ENCODE results near the gene SLC2A1.
"Not testable (repeated sequence)": the region's sequence is repeated elsewhere in the genome, so short reads cannot be mapped to it uniquely, and the experiment has no call there.

SLC2A1 gene

GRCh38 chr1:42922687-42923366 lies 35.8 kb downstream of the SLC2A1 start:
- no peak overlapping the region for H3K4me3 ChIP-seq (ENCODE audit: low read length)
- no peak for DNase-seq (ENCODE audit: low read depth)
- peak; percentile 80 for TF ChIP-seq CTCF (conservative IDR thresholded peaks at IDR 0.05; ENCODE audit: low read depth, low read length)

- DNase-seq (ENCODE audit: low read depth): no peak
- no peak for TF ChIP-seq CTCF (conservative IDR thresholded peaks at IDR 0.05; ENCODE audit: low read depth, low read length)
- no peak overlapping the region for H3K4me3 ChIP-seq (ENCODE audit: low read length)
These were observed 36.9 kb downstream of the SLC2A1 start for GRCh38 chr1:42921769-42922168.

- H3K4me3 ChIP-seq (ENCODE audit: low read length); DNase-seq (ENCODE audit: low read depth): not testable (repeated sequence)
These were observed 39.0 kb downstream of the SLC2A1 start for GRCh38 chr1:42919651-42920050.

- H3K4me3 ChIP-seq (ENCODE audit: low read length): no peak overlapping the region
- no peak for DNase-seq (ENCODE audit: low read depth)
- TF ChIP-seq CTCF (conservative IDR thresholded peaks at IDR 0.05; ENCODE audit: low read depth, low read length): no peak
These were observed 41.5 kb downstream of the SLC2A1 start for GRCh38 chr1:42917241-42917495.

GRCh38 chr1:42915456-42915855 lies 43.2 kb downstream of the SLC2A1 start:
- TF ChIP-seq CTCF (conservative IDR thresholded peaks at IDR 0.05; ENCODE audit: low read depth, low read length): no peak
- DNase-seq (ENCODE audit: low read depth): no peak
- H3K4me3 ChIP-seq (ENCODE audit: low read length): no peak overlapping the region

- no peak for DNase-seq (ENCODE audit: low read depth)
- H3K4me3 ChIP-seq (ENCODE audit: low read length): no peak overlapping the region
- TF ChIP-seq CTCF (conservative IDR thresholded peaks at IDR 0.05; ENCODE audit: low read depth, low read length): no peak
These were observed 44.5 kb downstream of the SLC2A1 start for GRCh38 chr1:42914092-42914627.

- no peak for DNase-seq (ENCODE audit: low read depth)
- peak; percentile 82 for TF ChIP-seq CTCF (conservative IDR thresholded peaks at IDR 0.05; ENCODE audit: low read depth, low read length)
These were observed 45.1 kb downstream of the SLC2A1 start for GRCh38 chr1:42913426-42914091.

More at GRCh38 chr1:42913426-42914091, 45.1 kb downstream of the SLC2A1 start:
- H3K4me3 ChIP-seq (ENCODE audit: low read length): no peak overlapping the region
